HCT116 (cell line): Measurements from ENCODE around the gene OR10J4. TPM values are rescaled to one million over a fixed set of nuclear protein-coding genes. Genes with fewer than 3 reads are reported as not detected.

Source experiments
- ATAC-seq: fragments of 200-7000 bp; cut with Tn5 transposase; 2 replicates; pipeline ENCODE4 v1.9.1; 2020; ENCODE audit warnings: mild to moderate bottlenecking, moderate library complexity
- Bru-seq: library from RNA; stranded (reverse); fragments of 400-500 nt; gene quantifications from one replicate; lab custom pipeline; 2021; lab: Mats Ljungman, UMichigan
- BruChase-seq, 2 experiments: library from RNA; stranded (reverse); fragments of 400-500 nt; gene quantifications; one replicate each; lab custom pipeline; 2021; lab: Mats Ljungman, UMichigan
- BruUV-seq: library from RNA; stranded (reverse); fragments of 400-500 nt; replicated peaks from 2 replicates; lab custom pipeline; 2021; lab: Mats Ljungman, UMichigan
- CTCF ChIA-PET: fragments of 300-600 bp; sonication (Branson Sonifier 250); formaldehyde crosslinking; loops from one replicate; lab custom pipeline; 2021; ENCODE audit warnings: antibody characterized with exemption; lab: Charles Lee
- POLR2A ChIA-PET: fragments of 300-600, 350-600 bp; sonication (Branson Sonifier 250); formaldehyde crosslinking; loops from one replicate; lab custom pipeline; 2021; ENCODE audit warnings: antibody characterized with exemption; lab: Charles Lee
- RAD21 ChIA-PET, 2 experiments: fragments of 300-600 bp; sonication (Branson Sonifier 250); formaldehyde crosslinking; loops; one replicate each; lab custom pipeline; 2023; ENCODE audit warnings: low total read pairs in 2 of 2; ENCODE audit not compliant: uncharacterized antibody in 2 of 2, unreplicated experiment in 2 of 2, low non-redundant PET in 1 of 2; lab: Charles Lee
- DNase-seq: peaks from one replicate; pipeline ENCODE4 v3.0.0-alpha.2; 2010; ENCODE audit warnings: low read depth, low spot score
- H2AFZ ChIP-seq: fragments of 200-600 bp; shearing (Covaris generic), sonication (generic); 2 replicates; pipeline ENCODE4 v1.6.1; 2017; ENCODE audit warnings: low read depth, mixed run types, mixed read lengths, antibody characterized with exemption, low read length; ENCODE audit not compliant: poor library complexity, severe bottlenecking
- H3K27ac ChIP-seq: 2 replicates; pipeline ENCODE4 v1.5.1; 2012; ENCODE audit warnings: low read depth, low read length
- H3K27me3 ChIP-seq: fragments of 200-600 bp; sonication (generic); 2 replicates; pipeline ENCODE4 v1.6.1; 2016; ENCODE audit warnings: mixed run types, low read length, mixed read lengths; ENCODE audit not compliant: insufficient read depth
- H3K36me3 ChIP-seq, 2 experiments: fragments of 200-500 bp in 1 of 2; fragments of 200-600 bp in 1 of 2; sonication (Bioruptor generic) in 1 of 2; sonication (generic) in 1 of 2; 2 replicates each; pipeline versions ENCODE4 v1.5.1 to v1.6.1; 2014 to 2016; ENCODE audit warnings: low read length in 2 of 2, inconsistent platforms in 1 of 2, mixed read lengths in 1 of 2, mixed run types in 1 of 2; ENCODE audit not compliant: insufficient read depth in 2 of 2, control insufficient read depth in 1 of 2
- H3K4me1 ChIP-seq, 2 experiments: fragments of 200-600 bp in 1 of 2; sonication (generic) in 1 of 2; 2 replicates each; pipeline versions ENCODE4 v1.5.1 to v1.6.1; 2012 to 2017; ENCODE audit warnings: low read length in 2 of 2, inconsistent platforms in 1 of 2, mild to moderate bottlenecking in 1 of 2, mixed read lengths in 1 of 2, mixed run types in 1 of 2, moderate library complexity in 1 of 2; ENCODE audit not compliant: insufficient read depth in 2 of 2, control insufficient read depth in 1 of 2
- H3K4me2 ChIP-seq: fragments of 200-600 bp; sonication (generic); 2 replicates; pipeline ENCODE4 v1.6.1; 2017; ENCODE audit warnings: mixed run types, low read length, mixed read lengths
- H3K4me3 ChIP-seq, 2 experiments: fragments of 200-600 bp in 1 of 2; sonication (generic) in 1 of 2; replicated peaks in 1 of 2; 2 replicates each; pipeline ENCODE4 v1.5.1; 2011 to 2016; ENCODE audit warnings: low read length in 2 of 2, control low read depth in 1 of 2, low read depth in 1 of 2, mild to moderate bottlenecking in 1 of 2, mixed read lengths in 1 of 2, mixed run types in 1 of 2
- H3K79me2 ChIP-seq: fragments of 200-600 bp; sonication (generic); 2 replicates; pipeline ENCODE4 v1.6.1; 2017; ENCODE audit warnings: mild to moderate bottlenecking, mixed run types, low read length, moderate library complexity, mixed read lengths; ENCODE audit not compliant: insufficient read depth
- H3K9ac ChIP-seq: fragments of 200-600 bp; sonication (generic); 2 replicates; pipeline ENCODE4 v1.6.1; 2016; ENCODE audit warnings: low read length, mixed read lengths
- H3K9me2 ChIP-seq: fragments of 200-600 bp; sonication (generic), shearing (Covaris generic); 2 replicates; pipeline ENCODE4 v1.6.1; 2017; ENCODE audit warnings: mixed run types, mild to moderate bottlenecking, moderate library complexity; ENCODE audit not compliant: insufficient read depth
- H3K9me3 ChIP-seq, 2 experiments: fragments of 200-500 bp in 1 of 2; fragments of 200-600 bp in 1 of 2; sonication (Bioruptor generic) in 1 of 2; sonication (generic) in 1 of 2; 2 replicates each; pipeline ENCODE4 v1.6.1; 2014 to 2017; ENCODE audit warnings: low read length in 2 of 2, mixed read lengths in 2 of 2, inconsistent platforms in 1 of 2, low read depth in 1 of 2, mild to moderate bottlenecking in 1 of 2, mixed run types in 1 of 2, moderate library complexity in 1 of 2; ENCODE audit not compliant: control insufficient read depth in 1 of 2, insufficient read depth in 1 of 2
- H4K20me1 ChIP-seq: fragments of 200-600 bp; sonication (generic), shearing (Covaris generic); 2 replicates; pipeline ENCODE4 v1.6.1; 2017; ENCODE audit warnings: mixed run types, mild to moderate bottlenecking, moderate library complexity; ENCODE audit not compliant: insufficient read depth
- ATF3 ChIP-seq: IDR thresholded peaks from 2 replicates; pipeline ENCODE4 v1.6.1; 2012
- CBX3 ChIP-seq: IDR thresholded peaks from 2 replicates; pipeline ENCODE4 v1.6.1; 2012; ENCODE audit warnings: low read depth
- CEBPB ChIP-seq: IDR thresholded peaks from 2 replicates; pipeline ENCODE4 v1.6.1; 2012; ENCODE audit warnings: low read depth
- EZH2 ChIP-seq: fragments of 200-600 bp; sonication (generic); IDR thresholded peaks from 2 replicates; pipeline ENCODE4 v1.6.1; 2017; ENCODE audit warnings: antibody characterized with exemption, mixed run types
- EZH2phosphoT487 ChIP-seq: fragments of 200-600 bp; IDR thresholded peaks from 2 replicates; pipeline ENCODE4 v1.6.1; 2018; ENCODE audit warnings: antibody characterized with exemption, borderline replicate concordance
- MAX ChIP-seq: IDR thresholded peaks from 2 replicates; pipeline ENCODE4 v1.6.1; 2012
- POLR2A ChIP-seq: IDR thresholded peaks from 2 replicates; pipeline ENCODE4 v1.7.0; 2011; ENCODE audit warnings: borderline replicate concordance; ENCODE audit not compliant: insufficient read depth, insufficient read length; ENCODE audit errors: extremely low read depth
- REST ChIP-seq: IDR thresholded peaks from 2 replicates; pipeline ENCODE4 v1.6.1; 2012; ENCODE audit warnings: low read depth
- SIN3A ChIP-seq: IDR thresholded peaks from 2 replicates; pipeline ENCODE4 v1.6.1; 2012; ENCODE audit warnings: low read depth
- SP1 ChIP-seq: IDR thresholded peaks from 2 replicates; pipeline ENCODE4 v1.6.1; 2012; ENCODE audit warnings: low read depth
- SRF ChIP-seq: IDR thresholded peaks from 2 replicates; pipeline ENCODE4 v1.6.1; 2012; ENCODE audit warnings: low read depth
- TCF7L2 ChIP-seq: IDR thresholded peaks from 2 replicates; pipeline ENCODE4 v1.7.0; 2011; ENCODE audit warnings: borderline replicate concordance, inconsistent platforms; ENCODE audit not compliant: insufficient read depth, insufficient read length; ENCODE audit errors: extremely low read depth
- ZFX ChIP-seq: fragments of 450-650 bp; IDR thresholded peaks from 2 replicates; pipeline ENCODE4 v1.6.1; 2017
- ZNF274 ChIP-seq: fragments of 200-500 bp; sonication (Bioruptor generic); IDR thresholded peaks from 2 replicates; pipeline ENCODE4 v1.6.1; 2014; ENCODE audit warnings: mild to moderate bottlenecking, low read depth, low read length, inconsistent platforms
- intact Hi-C: fragments of 100-400 bp; cut with micrococcal nuclease; formaldehyde crosslinking; loops from 2 replicates; pipeline ENCODE4 v1.10.0; 2022
- long read RNA-seq: library from polyadenylated mRNA; unstranded; transcript quantifications from one replicate; pipeline ENCODE4 v2.0.0, GENCODE V29; 2021; ENCODE audit not compliant: unreplicated experiment
- polyA plus RNA-seq: library from polyadenylated mRNA; unstranded; fragments of >200 nt; gene quantifications from 2 replicates; pipeline ENCODE4 v1.2.1, GENCODE V29; 2012; ENCODE audit warnings: missing spikeins
- total RNA-seq: library from RNA; stranded (reverse); gene quantifications from one replicate; pipeline ENCODE4 v1.2.1, GENCODE V29; 2021; ENCODE audit not compliant: unreplicated experiment

The OR10J4 gene
- total RNA-seq (not detected), Bru-seq, nascent RNA (not detected), BruChase-seq, experiment 1, labeled RNA remaining after a 6-hour chase (not detected), BruChase-seq, experiment 2, labeled RNA remaining after a 2-hour chase (not detected)
- not detected in 2 replicates for polyA plus RNA-seq
- long read RNA-seq: 0 reads

- H3K79me2 ChIP-seq: no peaks in the 10 kb centered on the region
- TF ChIP-seq SRF: no peak
- no peak within 1 kb of the TSS for H3K4me2 ChIP-seq
- no peaks in the 10 kb centered on the region for H3K36me3 ChIP-seq
- ChIA-PET POLR2A (no interaction called here), RAD21 (no interaction called here), CTCF (no interaction called here)
- DNase-seq (no peak), ATAC-seq (no peak)
- H2AFZ ChIP-seq: no peak within 1 kb of the TSS
- BruUV-seq: no TSS peak
- intact Hi-C loops: no loop called here
- peaks cover 32% of the 10 kb centered on the region for H3K27me3 ChIP-seq
- H4K20me1 ChIP-seq: no peaks in the 10 kb centered on the region
- H3K9ac ChIP-seq: no peak within 1 kb of the TSS
- H3K27ac ChIP-seq: no peak within 1 kb of the TSS
- no peaks in the 10 kb centered on the region for H3K4me1 ChIP-seq
- H3K9me2 ChIP-seq: no peaks in the 10 kb centered on the region
- H3K9me3 ChIP-seq: no peaks in the 10 kb centered on the region
- no peak within 1 kb of the TSS for H3K4me3 ChIP-seq
Observed at GRCh38 chr1:159431904-159432303, at the start of gene OR10J4. Gene OR10J4 (plus strand): TSS chr1:159432204.

- Histone ChIP-seq H3K4me1 (no peaks in the 10 kb centered on the region), H3K9me3 (no peaks in the 10 kb centered on the region), H3K27me3 (no peaks in the 10 kb centered on the region), H3K79me2 (no peaks in the 10 kb centered on the region), H3K4me2 (no peak overlapping the region), H3K36me3 (no peaks in the 10 kb centered on the region), H2AFZ (no peak overlapping the region), H3K9ac (no peak overlapping the region), H4K20me1 (no peaks in the 10 kb centered on the region), H3K27ac (no peak overlapping the region), H3K4me3 (no peak overlapping the region), H3K9me2 (no peaks in the 10 kb centered on the region)
- ChIA-PET POLR2A (no interaction called here), CTCF (no interaction called here), RAD21 (no interaction called here)
- intact Hi-C loops: no loop called here
- TF ChIP-seq ZNF274 (no peak), SIN3A (no peak), ZFX (no peak), TCF7L2 (no peak), EZH2 (no peak), SP1 (no peak), EZH2phosphoT487 (no peak), CBX3 (no peak), POLR2A (no peak), SRF (no peak), MAX (no peak), ATF3 (no peak), REST (no peak), CEBPB (no peak)
- ATAC-seq: no peak
- no peak for DNase-seq
- no TSS peak for BruUV-seq
Observed at GRCh38 chr1:159406821-159407220, 25.2 kb upstream of the OR10J4 start.
